ENCODE results near the gene NPNT.

NPNT gene

DNA sequence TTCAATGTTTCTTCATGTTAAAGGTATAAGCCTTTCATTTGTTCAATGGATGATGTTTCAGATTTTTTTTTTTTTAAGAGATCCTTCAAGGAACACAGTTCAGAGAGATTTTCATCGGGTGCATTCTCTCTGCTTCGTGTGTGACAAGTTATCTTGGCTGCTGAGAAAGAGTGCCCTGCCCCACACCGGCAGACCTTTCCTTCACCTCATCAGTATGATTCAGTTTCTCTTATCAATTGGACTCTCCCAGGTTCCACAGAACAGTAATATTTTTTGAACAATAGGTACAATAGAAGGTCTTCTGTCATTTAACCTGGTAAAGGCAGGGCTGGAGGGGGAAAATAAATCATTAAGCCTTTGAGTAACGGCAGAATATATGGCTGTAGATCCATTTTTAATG, 75.8 kb downstream of the NPNT start:
- no peak for FAIRE-seq

- FAIRE-seq: no peak
These were observed 77.8 kb downstream of the NPNT start for GRCh38 chr4:105972946-105973621.

- FAIRE-seq: no peak
These were observed 81.6 kb downstream of the NPNT start for GRCh38 chr4:105976915-105977314.

GRCh38 chr4:105978684-105979296, 83.5 kb downstream of the NPNT start:
- FAIRE-seq: no peak

DNA sequence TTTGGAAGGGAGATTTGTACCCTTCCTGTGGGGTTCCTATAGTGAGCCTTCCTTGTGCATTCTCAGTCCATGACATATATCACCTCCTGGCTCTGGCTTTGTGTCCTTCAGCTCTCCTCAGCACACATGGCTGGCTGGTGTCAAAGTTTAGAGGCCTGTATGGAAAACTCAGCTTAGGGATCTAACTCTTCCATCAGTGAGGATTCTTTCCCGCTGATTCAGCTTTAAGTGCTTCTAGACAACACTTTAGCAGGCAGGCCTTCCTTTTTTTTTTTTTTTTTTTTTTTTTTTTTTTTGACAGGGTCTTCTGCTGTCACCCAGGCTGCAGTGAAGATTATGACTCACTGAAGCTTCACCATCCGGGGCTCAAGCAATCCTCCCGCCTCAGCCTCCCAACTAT, 84.2 kb downstream of the NPNT start:
- no peak for FAIRE-seq

DNA sequence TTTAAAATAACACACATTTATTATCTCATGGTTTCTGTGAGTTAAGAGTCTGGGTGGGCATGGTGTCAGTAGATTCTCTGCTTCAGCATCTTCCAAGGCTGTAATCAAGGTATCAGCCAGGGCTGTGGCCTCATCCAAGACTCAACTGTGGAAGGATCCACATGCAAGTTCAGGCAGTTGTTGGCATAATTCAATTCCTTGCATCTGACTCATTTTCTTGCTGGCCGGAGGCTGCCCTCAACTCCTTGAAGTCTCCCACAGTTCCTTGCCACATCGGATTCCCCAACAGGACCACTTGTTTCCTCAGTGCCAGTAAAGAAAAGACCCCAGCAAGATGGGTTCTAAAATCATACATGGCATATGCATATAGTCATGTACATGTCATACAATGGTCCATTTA, 93.4 kb downstream of the NPNT start:
- FAIRE-seq: no peak

GRCh38 chr4:105989485-105990242, 94.4 kb downstream of the NPNT start:
- FAIRE-seq: no peak

DNA sequence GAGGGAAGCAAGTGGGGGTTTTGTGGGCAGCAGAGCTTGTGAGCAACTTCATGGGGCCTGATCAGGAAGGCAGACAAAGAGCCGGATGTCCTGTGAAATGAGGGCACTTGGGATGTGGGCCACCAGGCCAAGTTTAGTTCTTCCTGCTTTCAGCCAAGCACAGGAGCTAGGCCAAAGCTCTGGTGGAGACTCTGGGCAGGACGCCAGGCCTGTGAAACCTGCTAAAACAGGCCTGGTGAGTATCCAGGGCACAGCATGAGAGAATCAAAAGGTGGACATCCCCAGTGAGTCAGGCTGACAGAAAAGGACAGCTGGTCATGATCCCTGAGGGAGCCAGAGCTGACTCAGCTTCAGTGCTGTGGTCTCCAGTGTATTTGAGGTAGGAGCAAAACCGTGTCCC, 95.7 kb downstream of the NPNT start:
- FAIRE-seq: no peak

DNA sequence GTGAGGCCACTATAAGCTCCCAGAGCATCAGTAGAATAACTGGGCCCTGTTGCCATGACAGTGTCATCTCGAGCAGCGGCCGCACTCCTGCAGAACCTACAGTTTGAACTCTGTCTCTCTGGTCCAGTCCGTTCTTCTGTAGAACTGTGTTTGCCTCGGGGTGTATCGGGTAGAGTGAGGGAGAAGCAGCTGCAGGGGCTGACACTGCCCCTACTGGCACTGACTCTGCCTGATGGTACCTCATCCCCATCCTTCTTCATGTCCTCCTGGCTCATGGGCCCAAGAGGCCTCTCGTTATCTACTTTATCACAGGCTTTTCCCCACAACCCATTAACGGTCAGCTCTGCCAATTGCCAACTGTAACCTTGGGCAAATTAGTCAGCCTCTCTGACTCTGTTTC, 96.5 kb downstream of the NPNT start:
- no peak for FAIRE-seq

GRCh38 chr4:105992641-105993305, 97.5 kb downstream of the NPNT start:
- FAIRE-seq: no peak

GRCh38 chr4:105994061-105994460, 98.8 kb downstream of the NPNT start:
- FAIRE-seq: no peak

DNA sequence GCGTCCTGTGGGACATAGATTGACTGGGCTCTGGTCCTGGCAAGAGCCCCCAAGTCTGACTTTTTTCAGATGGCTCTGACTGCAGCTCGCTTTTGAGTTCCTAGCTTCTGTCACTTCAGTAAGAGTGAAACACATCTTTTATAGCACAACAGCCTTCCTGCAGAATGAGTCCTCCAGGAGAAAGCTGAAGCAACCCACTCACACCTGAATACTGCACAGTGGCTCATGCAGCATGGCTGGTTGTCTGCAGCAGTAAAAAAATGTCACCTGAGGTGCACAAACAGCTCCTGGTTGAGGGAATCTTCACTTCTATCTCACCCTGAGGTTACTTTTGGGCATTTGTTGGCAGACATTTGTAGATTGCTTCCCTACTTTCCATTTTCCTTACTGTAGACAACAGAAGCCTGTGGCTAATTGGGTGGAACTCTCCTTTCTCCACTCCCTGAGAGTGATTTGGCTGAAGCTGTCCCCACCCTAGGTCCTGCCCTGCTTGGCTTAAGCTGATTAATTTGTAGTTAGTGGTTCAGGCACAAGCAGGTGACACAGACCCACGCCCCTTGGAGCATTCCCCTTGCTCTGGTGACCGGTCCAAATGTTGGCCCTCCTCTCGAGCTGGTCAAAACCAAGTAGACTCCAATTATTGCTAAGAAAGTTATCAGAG, 99.7 kb downstream of the NPNT start:
- no peak for FAIRE-seq

DNA sequence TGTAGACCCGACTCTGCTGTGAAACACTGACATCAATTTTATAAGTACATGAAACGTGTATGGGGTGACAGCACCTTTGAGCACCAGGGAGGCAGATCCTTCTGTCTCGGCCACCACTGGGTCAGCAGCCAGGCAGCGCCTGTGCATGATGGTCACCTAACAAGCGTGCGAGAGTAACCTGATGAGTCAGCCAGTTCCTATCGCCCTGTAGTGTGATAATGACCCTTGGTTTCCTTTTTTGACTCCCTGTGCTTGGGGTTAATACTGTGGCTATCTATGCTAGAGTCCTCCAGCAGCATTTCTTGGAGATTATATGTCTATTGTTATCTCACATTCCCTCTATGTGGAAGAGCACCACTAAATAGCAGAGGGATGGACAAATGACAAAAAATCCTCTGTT, 101.6 kb downstream of the NPNT start:
- no peak for FAIRE-seq

- no peak for FAIRE-seq
These were observed 103.1 kb downstream of the NPNT start for GRCh38 chr4:105998171-105999063.

DNA sequence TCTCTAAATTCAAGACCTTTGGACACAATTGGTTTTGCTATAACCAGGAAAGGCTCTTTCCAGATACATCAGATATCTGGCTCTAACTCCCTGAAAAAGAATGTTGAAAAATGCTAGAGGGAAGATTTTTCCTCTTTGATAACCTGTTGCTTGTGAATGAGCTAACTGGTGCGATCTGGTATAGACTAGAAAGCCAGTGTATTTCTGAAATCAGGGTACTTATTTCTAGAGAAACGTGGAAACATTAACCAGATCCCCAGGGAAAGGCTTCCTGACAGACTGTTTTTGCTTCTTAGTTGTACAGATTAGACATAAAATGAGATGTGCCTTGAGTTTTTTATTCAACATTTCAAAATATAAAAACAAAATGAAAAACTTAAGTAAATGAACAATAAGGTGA, 107.7 kb downstream of the NPNT start:
- FAIRE-seq: no peak

DNA sequence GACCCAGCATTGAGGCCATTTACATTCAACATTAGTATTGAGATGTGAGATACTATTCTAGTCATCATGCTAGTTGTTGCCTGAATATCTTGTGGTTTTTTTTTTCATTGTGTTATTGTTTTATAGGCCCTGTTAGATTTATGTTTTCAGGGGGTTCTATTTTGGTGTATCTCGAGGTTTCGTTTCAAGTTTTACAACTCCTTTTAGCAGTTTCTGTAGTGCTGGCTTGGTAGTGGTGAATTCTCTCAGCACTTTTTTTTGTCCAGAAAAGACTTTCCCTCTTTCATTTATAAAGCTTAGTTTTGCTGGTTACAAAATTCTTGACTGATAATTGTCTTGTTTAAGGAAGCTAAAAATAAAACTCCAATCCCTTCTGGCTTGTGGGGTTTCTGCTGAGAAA, 115.5 kb downstream of the NPNT start:
- no peak for FAIRE-seq

GRCh38 chr4:106011387-106011786, 116.1 kb downstream of the NPNT start:
- no peak for FAIRE-seq

GRCh38 chr4:106017975-106018374, 122.7 kb downstream of the NPNT start:
- FAIRE-seq: no peak

DNA sequence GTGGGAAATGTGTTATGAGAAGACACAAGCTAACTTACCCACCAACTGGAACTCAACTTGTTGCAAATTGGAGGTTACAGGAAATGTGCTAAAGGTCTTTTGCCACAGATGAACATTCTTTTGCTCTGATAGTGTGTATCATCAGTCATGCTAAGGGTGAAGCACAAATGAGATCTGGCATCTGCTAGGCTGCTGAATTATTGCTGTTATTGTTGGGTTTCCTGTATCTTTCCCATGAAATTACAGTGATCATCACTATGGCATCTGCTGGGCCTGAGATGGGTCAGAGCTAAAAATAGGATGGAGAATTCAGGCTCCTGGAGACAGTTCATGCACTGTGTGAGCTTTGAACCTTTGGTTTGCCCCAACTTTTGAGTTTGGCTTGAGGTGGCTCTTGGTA, 124.5 kb downstream of the NPNT start:
- no peak for FAIRE-seq

Measured in endometrium (tissue), 2 donors.